Spleen (tissue), 11 donors: ENCODE data around the gene SPAG17. TPM values are rescaled to one million over a fixed set of nuclear protein-coding genes. Genes with fewer than 3 reads are reported as not detected.

Experiments used
- DNase-seq: peaks from one replicate; pipeline ENCODE4 v3.0.0-alpha.2; 2020
- H3K27ac ChIP-seq, 8 donors: fragments of 200-600 bp; sonication (generic) in 7 of 8; 1 replicate in 4 of 8; 2 replicates in 4 of 8; pipeline versions ENCODE4 v1.5.0 to v1.8.0; 2016 to 2021; ENCODE audit warnings: inconsistent platforms in 4 of 8, mild to moderate bottlenecking in 4 of 8, moderate library complexity in 1 of 8
- H3K27me3 ChIP-seq, 7 donors: fragments of 200-600 bp; sonication (generic) in 6 of 7; replicated peaks in 1 of 7; 1 replicate in 4 of 7; 2 replicates in 3 of 7; pipeline versions ENCODE4 v1.5.0 to v1.8.0; 2016 to 2021; ENCODE audit warnings: inconsistent platforms in 3 of 7, mild to moderate bottlenecking in 1 of 7
- H3K36me3 ChIP-seq, 6 donors: fragments of 200-600 bp; sonication (generic) in 5 of 6; 1 replicate in 4 of 6; 2 replicates in 2 of 6; pipeline versions ENCODE4 v1.5.0 to v1.8.0; 2016 to 2021; ENCODE audit warnings: inconsistent platforms in 2 of 6
- H3K4me1 ChIP-seq, 6 donors: fragments of 200-600 bp; sonication (generic) in 5 of 6; 1 replicate in 3 of 6; 2 replicates in 3 of 6; pipeline versions ENCODE4 v1.5.0 to v1.8.0; 2016 to 2021; ENCODE audit warnings: inconsistent platforms in 3 of 6
- H3K4me3 ChIP-seq, 8 donors: fragments of 200-600 bp; sonication (generic) in 7 of 8; 1 replicate in 4 of 8; 2 replicates in 4 of 8; pipeline versions ENCODE4 v1.5.0 to v1.8.0; 2016 to 2021; ENCODE audit warnings: inconsistent platforms in 4 of 8, mild to moderate bottlenecking in 4 of 8, moderate library complexity in 2 of 8
- H3K9me3 ChIP-seq, 8 donors: fragments of 200-600 bp; sonication (generic) in 7 of 8; 1 replicate in 4 of 8; 2 replicates in 4 of 8; pipeline versions ENCODE4 v1.5.0 to v1.8.0; 2016 to 2021; ENCODE audit warnings: inconsistent platforms in 4 of 8
- CTCF ChIP-seq, 11 experiments: fragments of 200-600 bp in 7 of 11; fragments of 450-650 bp in 4 of 11; sonication (generic) in 4 of 11; IDR thresholded peaks in 8 of 11; conservative IDR thresholded peaks in 3 of 11; 1 replicate in 7 of 11; 2 replicates in 4 of 11; pipeline versions ENCODE4 v1.4.0 to v1.8.0; 2016 to 2021; ENCODE audit warnings: antibody characterized with exemption in 11 of 11, inconsistent platforms in 4 of 11, mild to moderate bottlenecking in 1 of 11
- POLR2A ChIP-seq, 3 donors: fragments of 450-650 bp; IDR thresholded peaks; one replicate each; pipeline ENCODE4 v1.5.1; 2017; ENCODE audit warnings: antibody characterized with exemption in 3 of 3, mild to moderate bottlenecking in 1 of 3
- POLR2AphosphoS5 ChIP-seq, 3 donors: sonication (generic); formaldehyde crosslinking; IDR thresholded peaks; one replicate each; pipeline ENCODE4 v1.5.1; 2017; ENCODE audit warnings: antibody characterized with exemption in 3 of 3
- WGBS, 5 donors: extraction: QIAGEN DNeasy Blood & Tissue Kit in 3 of 5; methylation state at CpG; one replicate each; pipeline versions ENCODE4 v1.1.5 to v1.1.7; 2013 to 2018; 5-methylcytosine and 5-hydroxymethylcytosine counted together
- intact Hi-C: fragments of 100-400 bp; cut with DNase I; formaldehyde crosslinking; loops from one replicate; pipeline ENCODE4 v1.15.0; 2023; ENCODE audit warnings: low total_unique reads
- polyA plus RNA-seq, 3 donors: library from polyadenylated mRNA; stranded (reverse); fragments of 200-250 nt; gene quantifications; one replicate each; pipeline ENCODE4 v1.2.1, GENCODE V29; 2013
- total RNA-seq, 7 donors: library from RNA; depleted of rRNA in 3 of 7; stranded (reverse); fragments of >200 nt in 3 of 7; fragmentation: NEBNext Ultra II Directional in 4 of 7; extraction: Animal tissue kit (Norgen Biotek cat#: 25700) in 4 of 7; gene quantifications; one replicate each; pipeline versions ENCODE4 v1.1.0 to v1.2.1, GENCODE V29; 2016 to 2021
- donor health status: healthy with polysubstance abuse.
- donor health status: DM: no; HTN: no; CAD: no; lungs with moderate emphysema.
- donor health status: DM: no; HTN: no; CAD: no.
- donor health status: Bipolar disorder and iron deficiency.
- donor health status: healthy.
- donor health status: DM: no; HTN: no; CAD: no.
- donor health status: DM: yes; HTN: yes; CAD: no.

Gene SPAG17
- total and polyA plus RNA-seq, 10 donors: under 0.01 to 0.91 (median 0.28) TPM; not detected in 5

GRCh38 chr1:118169016-118169415, 16.0 kb downstream of the SPAG17 start:
- 70 to 83% (median 81%) methylated on average over 1 of the region's 1 CpG for WGBS, 5 donors
- intact Hi-C loops: no loop called here
- DNase-seq: no peak

GRCh38 chr1:118160806-118161205, 24.2 kb downstream of the SPAG17 start:
- no peak overlapping the region for H3K27ac ChIP-seq
- no peaks in the 10 kb centered on the region for H3K9me3 ChIP-seq
- DNase-seq: no peak
- TF ChIP-seq CTCF (IDR thresholded peaks at IDR 0.05 in 8 of 11, conservative IDR thresholded peaks at IDR 0.05 in 3 of 11): no peak
- TF ChIP-seq POLR2AphosphoS5 (IDR thresholded peaks at IDR 0.05): no peak
- TF ChIP-seq POLR2A (IDR thresholded peaks at IDR 0.05): no peak
- no peaks in the 10 kb centered on the region for H3K27me3 ChIP-seq
- H3K4me3 ChIP-seq: no peak overlapping the region
- WGBS, 5 donors: 85 to 89% (median 89%) methylated on average over 1 of the region's 1 CpG
- intact Hi-C loops: no loop called here
- no peaks in the 10 kb centered on the region for H3K36me3 ChIP-seq
- H3K4me1 ChIP-seq: no peaks in the 10 kb centered on the region

More at GRCh38 chr1:118169016-118169415, 16.0 kb downstream of the SPAG17 start:
- Histone ChIP-seq H3K4me3 (no peak overlapping the region), H3K9me3 (peaks cover 0 to 11% (median 8%) of the 10 kb centered on the region in 8 donors), H3K36me3 (no peaks in the 10 kb centered on the region), H3K27me3 (peaks cover 0 to 5% (median 0%) of the 10 kb centered on the region in 7 donors), H3K27ac (no peak overlapping the region), H3K4me1 (no peaks in the 10 kb centered on the region)
- no peak for TF ChIP-seq CTCF (IDR thresholded peaks at IDR 0.05 in 8 of 11, conservative IDR thresholded peaks at IDR 0.05 in 3 of 11)
- no peak for TF ChIP-seq POLR2AphosphoS5 (IDR thresholded peaks at IDR 0.05)
- no peak for TF ChIP-seq POLR2A (IDR thresholded peaks at IDR 0.05)

GRCh38 chr1:118159569-118159968, 25.5 kb downstream of the SPAG17 start:
- intact Hi-C loops: no loop called here
- H3K27ac ChIP-seq: no peak overlapping the region
- 56 to 79% (median 67%) methylated on average over 4 of the region's 4 CpGs for WGBS, 5 donors
- no peaks in the 10 kb centered on the region for H3K36me3 ChIP-seq
- H3K4me3 ChIP-seq: no peak overlapping the region
- no peaks in the 10 kb centered on the region for H3K9me3 ChIP-seq
- DNase-seq: no peak
- H3K4me1 ChIP-seq: no peaks in the 10 kb centered on the region
- H3K27me3 ChIP-seq: no peaks in the 10 kb centered on the region
- TF ChIP-seq POLR2AphosphoS5 (IDR thresholded peaks at IDR 0.05): no peak
- TF ChIP-seq POLR2A (IDR thresholded peaks at IDR 0.05): no peak
- no peak for TF ChIP-seq CTCF (IDR thresholded peaks at IDR 0.05 in 8 of 11, conservative IDR thresholded peaks at IDR 0.05 in 3 of 11)

GRCh38 chr1:118158924-118159323, 26.1 kb downstream of the SPAG17 start:
- H3K27ac ChIP-seq: no peak overlapping the region
- intact Hi-C loops: no loop called here

More at GRCh38 chr1:118158924-118159323, 26.1 kb downstream of the SPAG17 start:
- H3K4me3 ChIP-seq: no peak overlapping the region
- DNase-seq: no peak
- no peak for TF ChIP-seq POLR2A (IDR thresholded peaks at IDR 0.05)
- TF ChIP-seq CTCF (IDR thresholded peaks at IDR 0.05 in 8 of 11, conservative IDR thresholded peaks at IDR 0.05 in 3 of 11): no peak
- TF ChIP-seq POLR2AphosphoS5 (IDR thresholded peaks at IDR 0.05): no peak
- no peaks in the 10 kb centered on the region for H3K27me3 ChIP-seq
- WGBS, 5 donors: 91 to 100% (median 98%) methylated on average over 1 of the region's 1 CpG
- no peaks in the 10 kb centered on the region for H3K36me3 ChIP-seq
- H3K4me1 ChIP-seq: no peaks in the 10 kb centered on the region
- no peaks in the 10 kb centered on the region for H3K9me3 ChIP-seq
